H1 (cell line): Measurements from ENCODE around the gene NKAIN4. TPM values are rescaled to one million over a fixed set of nuclear protein-coding genes. Genes with fewer than 3 reads are reported as not detected.

ENCODE experiments used
- CTCF ChIA-PET: fragments of 300-600 bp; sonication (Branson Sonifier 250); formaldehyde crosslinking; loops from one replicate; lab custom pipeline; 2021; ENCODE audit not compliant: partially characterized antibody; lab: Charles Lee
- POLR2A ChIA-PET: fragments of 300-600 bp; sonication (Branson Sonifier 250); formaldehyde crosslinking; loops from one replicate; lab custom pipeline; 2021; ENCODE audit warnings: inconsistent platforms; ENCODE audit not compliant: partially characterized antibody; lab: Charles Lee
- DNase-seq, 2 experiments: peaks; one replicate each; pipeline versions ENCODE4 v3.0.0 to v3.0.0-alpha.2; 2010 to 2022; ENCODE audit warnings: low spot score in 2 of 2, low read depth in 1 of 2, mixed read lengths in 1 of 2
- FAIRE-seq: peaks from 2 replicates; lab custom pipeline; 2011; peaks lifted over from hg19 to GRCh38; lab: Jason Lieb, UNC
- H2AFZ ChIP-seq: 2 replicates; pipeline ENCODE4 v1.8.1; 2012; ENCODE audit warnings: low read length, inconsistent platforms
- H2AK5ac ChIP-seq: 2 replicates; pipeline ENCODE4 v1.6.1; 2013; ENCODE audit warnings: low read depth, low read length
- H2BK120ac ChIP-seq: replicated peaks from 2 replicates; pipeline ENCODE3; 2013; ENCODE audit warnings: low read depth, low read length, inconsistent platforms
- H2BK12ac ChIP-seq: 2 replicates; pipeline ENCODE4 v1.6.1; 2013; ENCODE audit warnings: low read depth, low read length
- H2BK15ac ChIP-seq: 2 replicates; pipeline ENCODE4 v1.6.1; 2013; ENCODE audit warnings: low read length
- H2BK20ac ChIP-seq: 2 replicates; pipeline ENCODE4 v1.6.1; 2013; ENCODE audit warnings: low read length
- H2BK5ac ChIP-seq: 2 replicates; pipeline ENCODE4 v1.6.1; 2013; ENCODE audit warnings: low read depth, low read length
- H3K14ac ChIP-seq: 2 replicates; pipeline ENCODE4 v1.6.1; 2013; ENCODE audit warnings: inconsistent platforms; ENCODE audit not compliant: insufficient read length
- H3K18ac ChIP-seq: 2 replicates; pipeline ENCODE4 v1.6.1; 2013; ENCODE audit warnings: low read length; ENCODE audit errors: extremely low read depth
- H3K23ac ChIP-seq: 2 replicates; pipeline ENCODE4 v1.6.1; 2013; ENCODE audit warnings: inconsistent platforms; ENCODE audit not compliant: insufficient read length
- H3K23me2 ChIP-seq: 2 replicates; pipeline ENCODE4 v1.6.1; 2013; ENCODE audit warnings: low read depth, low read length
- H3K27ac ChIP-seq: 2 replicates; pipeline ENCODE4 v1.6.1; 2011; ENCODE audit warnings: low read depth, low read length, inconsistent platforms
- H3K27me3 ChIP-seq, 4 experiments: replicated peaks in 1 of 4; 1 replicate in 1 of 4; 2 replicates in 3 of 4; pipeline versions ENCODE4 v1.6.1 to v1.8.1; 2011 to 2013; ENCODE audit warnings: low read length in 3 of 4, mild to moderate bottlenecking in 3 of 4, inconsistent platforms in 2 of 4, mixed read lengths in 2 of 4, moderate library complexity in 1 of 4; ENCODE audit not compliant: control insufficient read depth in 3 of 4, insufficient read depth in 3 of 4; ENCODE audit errors: extremely low read depth in 1 of 4
- H3K36me3 ChIP-seq, 4 experiments: 2 replicates each; pipeline versions ENCODE4 v1.6.1 to v1.8.1; 2011 to 2013; ENCODE audit warnings: mild to moderate bottlenecking in 4 of 4, low read length in 3 of 4, moderate library complexity in 2 of 4, control low read depth in 1 of 4, inconsistent platforms in 1 of 4; ENCODE audit not compliant: insufficient read depth in 4 of 4, control insufficient read depth in 2 of 4
- H3K4ac ChIP-seq: replicated peaks from 2 replicates; pipeline ENCODE3; 2013; ENCODE audit warnings: low read length, low read depth, mixed read lengths, inconsistent platforms; ENCODE audit not compliant: insufficient read length
- H3K4me1 ChIP-seq, 4 experiments: replicated peaks in 1 of 4; 1 replicate in 1 of 4; 2 replicates in 3 of 4; pipeline versions ENCODE4 v1.6.1 to v1.8.1; 2011 to 2013; ENCODE audit warnings: low read length in 3 of 4, inconsistent platforms in 2 of 4, mixed read lengths in 1 of 4; ENCODE audit not compliant: insufficient read depth in 4 of 4, control insufficient read depth in 3 of 4
- H3K4me2 ChIP-seq, 2 experiments: 2 replicates each; pipeline versions ENCODE4 v1.6.1 to v1.8.1; 2011 to 2013; ENCODE audit warnings: low read depth in 2 of 2, low read length in 2 of 2, control low read depth in 1 of 2, inconsistent platforms in 1 of 2, mild to moderate bottlenecking in 1 of 2; ENCODE audit not compliant: insufficient read depth in 1 of 2
- H3K4me3 ChIP-seq, 4 experiments: fragments of 200-600, 300-600 bp in 1 of 4; sonication (generic), shearing (Covaris generic), sonication (Bioruptor Twin) in 1 of 4; 2 replicates each; pipeline versions ENCODE4 v1.5.1 to v1.8.1; 2011 to 2016; ENCODE audit warnings: low read length in 4 of 4, low read depth in 3 of 4, control low read depth in 2 of 4, inconsistent platforms in 2 of 4, mild to moderate bottlenecking in 2 of 4, mixed read lengths in 1 of 4, moderate library complexity in 1 of 4; ENCODE audit not compliant: insufficient read depth in 2 of 4; ENCODE audit errors: extremely low read depth in 1 of 4
- H3K56ac ChIP-seq: replicated peaks from 2 replicates; pipeline ENCODE3; 2013; ENCODE audit warnings: low read depth, mild to moderate bottlenecking, mixed read lengths, low read length, inconsistent platforms; ENCODE audit not compliant: insufficient read length
- H3K79me1 ChIP-seq: 2 replicates; pipeline ENCODE4 v1.6.1; 2013; ENCODE audit warnings: low read depth, low read length, control low read depth
- H3K79me2 ChIP-seq, 2 experiments: 2 replicates each; pipeline versions ENCODE4 v1.6.1 to v1.8.1; 2012 to 2013; ENCODE audit warnings: low read length in 2 of 2, mild to moderate bottlenecking in 2 of 2, inconsistent platforms in 1 of 2; ENCODE audit not compliant: insufficient read depth in 2 of 2, control insufficient read depth in 1 of 2
- H3K9ac ChIP-seq, 4 experiments: replicated peaks in 1 of 4; 1 replicate in 1 of 4; 2 replicates in 3 of 4; pipeline versions ENCODE4 v1.6.1 to v1.8.1; 2011 to 2013; ENCODE audit warnings: low read depth in 3 of 4, low read length in 3 of 4, control low read depth in 2 of 4, mild to moderate bottlenecking in 2 of 4, moderate library complexity in 2 of 4, inconsistent platforms in 1 of 4; ENCODE audit errors: extremely low read depth in 1 of 4
- H3K9me3 ChIP-seq, 2 experiments: 2 replicates each; pipeline versions ENCODE4 v1.6.1 to v1.8.1; 2012 to 2013; ENCODE audit warnings: mild to moderate bottlenecking in 2 of 2, moderate library complexity in 2 of 2, control low read depth in 1 of 2, inconsistent platforms in 1 of 2, low read depth in 1 of 2, low read length in 1 of 2, mixed read lengths in 1 of 2; ENCODE audit not compliant: insufficient read depth in 2 of 2
- H4K20me1 ChIP-seq, 2 experiments: replicated peaks in 1 of 2; 2 replicates each; pipeline versions ENCODE3 to v1.8.1; 2011 to 2013; ENCODE audit warnings: inconsistent platforms in 2 of 2, low read length in 2 of 2, mild to moderate bottlenecking in 1 of 2; ENCODE audit not compliant: insufficient read depth in 2 of 2, control insufficient read depth in 1 of 2
- H4K5ac ChIP-seq: 2 replicates; pipeline ENCODE4 v1.6.1; 2013; ENCODE audit warnings: low read length, low read depth, mixed read lengths, inconsistent platforms; ENCODE audit not compliant: insufficient read length
- H4K8ac ChIP-seq: 2 replicates; pipeline ENCODE4 v1.8.0; 2013; ENCODE audit warnings: mild to moderate bottlenecking, moderate library complexity, low read length, inconsistent platforms; ENCODE audit not compliant: insufficient read depth; ENCODE audit errors: extremely low read depth
- H4K91ac ChIP-seq: replicated peaks from 2 replicates; pipeline ENCODE3; 2013; ENCODE audit warnings: low read length, mixed read lengths, inconsistent platforms; ENCODE audit not compliant: insufficient read length
- BACH1 ChIP-seq: IDR thresholded peaks from 2 replicates; pipeline ENCODE4 v1.6.1; 2012; ENCODE audit warnings: low read length, improper control_type of control experiment
- CTBP2 ChIP-seq: IDR thresholded peaks from 2 replicates; pipeline ENCODE4 v1.7.0; 2011; ENCODE audit warnings: borderline replicate concordance, mild to moderate bottlenecking, moderate library complexity, mixed read lengths, low read length; ENCODE audit not compliant: insufficient read depth, insufficient read length
- FOSL1 ChIP-seq: IDR thresholded peaks from 2 replicates; pipeline ENCODE4 v1.6.1; 2011; ENCODE audit warnings: mild to moderate bottlenecking, low read depth, low read length, moderate library complexity; ENCODE audit not compliant: insufficient read depth
- JUN ChIP-seq: IDR thresholded peaks from 2 replicates; pipeline ENCODE4 v1.6.1; 2011; ENCODE audit warnings: low read depth, mild to moderate bottlenecking, improper control_type of control experiment, low read length
- PHF8 ChIP-seq: fragments of 200-600 bp; sonication (generic); conservative IDR thresholded peaks from 2 replicates; pipeline ENCODE4 v1.7.1; 2012; ENCODE audit warnings: low read depth, mild to moderate bottlenecking, inconsistent platforms, low read length, moderate library complexity
- POU5F1 ChIP-seq: IDR thresholded peaks from 2 replicates; pipeline ENCODE4 v1.6.1; 2011; ENCODE audit warnings: low read depth, mild to moderate bottlenecking, low read length, moderate library complexity
- RFX5 ChIP-seq: IDR thresholded peaks from 2 replicates; pipeline ENCODE4 v1.6.1; 2011; ENCODE audit warnings: low read depth, low read length, improper control_type of control experiment, borderline replicate concordance
- SIRT6 ChIP-seq: IDR thresholded peaks from one replicate; pipeline ENCODE4 v1.7.1; 2012; ENCODE audit warnings: low read length, inconsistent platforms
- SP1 ChIP-seq: IDR thresholded peaks from 2 replicates; pipeline ENCODE4 v1.6.1; 2011; ENCODE audit warnings: low read depth, low read length
- SRF ChIP-seq: IDR thresholded peaks from 2 replicates; pipeline ENCODE4 v1.6.1; 2011; ENCODE audit warnings: mild to moderate bottlenecking, low read depth, low read length, moderate library complexity
- SUZ12 ChIP-seq: fragments of 200-600 bp; sonication (generic); IDR thresholded peaks from 2 replicates; pipeline ENCODE4 v1.6.1; 2012; ENCODE audit warnings: mild to moderate bottlenecking, inconsistent platforms, low read length, moderate library complexity, mixed read lengths
- TEAD4 ChIP-seq: IDR thresholded peaks from 2 replicates; pipeline ENCODE4 v1.6.1; 2012; ENCODE audit warnings: low read depth, low read length, inconsistent platforms, mixed read lengths
- WGBS, 2 experiments: shearing (Covaris generic) in 1 of 2; methylation state at CpG; one replicate each; pipeline versions ENCODE4 v1.1.6 to v1.1.7; 2013 to 2015; ENCODE audit warnings: low lambda C conversion rate in 2 of 2, mixed read lengths in 2 of 2, inconsistent platforms in 1 of 2, low coverage in 1 of 2, missing lambda C conversion rate in 1 of 2; ENCODE audit not compliant: insufficient replicate concordance in 2 of 2, insufficient coverage in 1 of 2, insufficient read length in 1 of 2; ENCODE audit errors: extremely low coverage in 1 of 2, missing lambda C conversion rate in 1 of 2; 5-methylcytosine and 5-hydroxymethylcytosine counted together
- polyA plus RNA-seq, 7 experiments: library from polyadenylated mRNA; depleted of rRNA in 3 of 7; stranded (reverse) in 5 of 7; unstranded in 2 of 7; fragments of >200 nt in 5 of 7; fragments of 200-250 nt in 2 of 7; gene quantifications; 1 replicate in 5 of 7; 2 replicates in 1 of 7; 4 replicates in 1 of 7; pipeline versions ENCODE4 v1.2.1 to v1.2.3, GENCODE V29; 2011 to 2013; ENCODE audit warnings: missing spikeins in 2 of 7, mixed read lengths in 2 of 7
- total RNA-seq: library from RNA; stranded (reverse); fragmentation: NEBNext Ultra II Directional; extraction: Animal tissue kit (Norgen Biotek cat#: 25700); gene quantifications from 2 replicates; pipeline ENCODE4 v1.2.1, GENCODE V29; 2021
- TF ChIP-seq, protein P1 (sequence below): IDR thresholded peaks from 2 replicates; pipeline ENCODE4 v1.6.1; 2011; ENCODE audit warnings: low read length, improper control_type of control experiment

Gene NKAIN4
- total and polyA plus RNA-seq, 2 of the 8 experiments (the other 6 are each of a cell fraction or from before 2014, with no cell fraction given) = 6.9 to 17.0 TPM

DNA sequence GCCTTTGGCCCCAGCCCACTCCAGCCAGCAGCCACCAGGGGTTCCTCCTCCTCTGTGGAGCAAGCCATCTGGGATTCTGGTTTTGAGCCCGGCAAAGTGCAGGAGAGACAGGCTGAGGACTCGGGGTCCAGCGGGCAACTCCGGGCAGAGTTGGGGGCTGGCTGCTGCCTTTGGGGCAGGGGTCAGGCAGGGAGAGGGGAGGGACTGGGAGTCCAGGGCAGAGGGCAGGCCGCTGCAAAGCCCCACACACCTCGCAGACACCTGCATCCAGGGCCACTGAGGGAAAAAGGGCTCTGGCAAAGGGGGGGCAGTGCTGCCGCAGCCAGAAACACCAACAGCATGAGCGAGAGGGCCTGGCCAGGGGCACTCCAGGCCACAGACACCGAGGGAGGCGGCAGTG, 9.8 kb downstream of the NKAIN4 start:
- H2BK12ac ChIP-seq = no peak overlapping the region
- no peaks in the 10 kb centered on the region for H4K20me1 ChIP-seq
- no peak overlapping the region for H3K4ac ChIP-seq
- no peak overlapping the region for H4K5ac ChIP-seq
- ChIA-PET CTCF (interaction anchor here (0.8 to 7.0 kb wide), 7 partner anchors 8 to 47 kb away, joined by 3 to 103 read pairs (median 5); no protein-coding TSS in a partner anchor), POLR2A (interaction anchor here (1.2 to 2.4 kb wide), 3 partner anchors 9 to 10 kb away, joined by 3 to 10 read pairs (median 4); partner anchors contain the start of genes BIRC7 and NKAIN4)
- no peak for FAIRE-seq
- no peak overlapping the region for H3K4me2 ChIP-seq
- no peaks in the 10 kb centered on the region for H3K9me3 ChIP-seq
- H2AFZ ChIP-seq = no peak overlapping the region
- no peak overlapping the region for H2BK20ac ChIP-seq
- H3K23me2 ChIP-seq = no peaks in the 10 kb centered on the region
- no peaks in the 10 kb centered on the region for H3K36me3 ChIP-seq
- no peak overlapping the region for H4K8ac ChIP-seq
- H3K9ac ChIP-seq = no peak overlapping the region
- no peaks in the 10 kb centered on the region for H3K79me1 ChIP-seq
- no peak overlapping the region for H2BK15ac ChIP-seq
- H3K27me3 ChIP-seq = no peaks in the 10 kb centered on the region; a peak in 2 of 7 replicates
- no peak overlapping the region for H3K4me3 ChIP-seq
- H3K27ac ChIP-seq = no peak overlapping the region
- DNase-seq = no peak
- H3K4me1 ChIP-seq = peaks cover 0 to 20% (median 12%) of the 10 kb centered on the region in 4 experiments; a peak in 4 of 7 replicates
- WGBS, 2 experiments = 96% methylated on average over 9 of the region's 10 CpGs; no CpG with 5 or more reads in 1 of the 2 experiments
- no peak overlapping the region for H2BK120ac ChIP-seq
- H2AK5ac ChIP-seq = no peak overlapping the region
- no peaks in the 10 kb centered on the region for H3K79me2 ChIP-seq
- no peak overlapping the region for H3K14ac ChIP-seq
- no peak overlapping the region for H3K23ac ChIP-seq
- H3K18ac ChIP-seq = no peak overlapping the region
- H2BK5ac ChIP-seq = no peak overlapping the region
- H3K56ac ChIP-seq = no peak overlapping the region
- no peak overlapping the region for H4K91ac ChIP-seq
- TF ChIP-seq SP1 = no peak
- no peak for TF ChIP-seq CTBP2
- TF ChIP-seq POU5F1 = no peak
- no peak for TF ChIP-seq JUN
- no peak for TF ChIP-seq SIRT6
- TF ChIP-seq SUZ12 = no peak
- no peak for TF ChIP-seq RFX5
- TF ChIP-seq TEAD4 = no peak
- no peak for TF ChIP-seq PHF8
- TF ChIP-seq BACH1 = no peak
- TF ChIP-seq, protein P1, sequence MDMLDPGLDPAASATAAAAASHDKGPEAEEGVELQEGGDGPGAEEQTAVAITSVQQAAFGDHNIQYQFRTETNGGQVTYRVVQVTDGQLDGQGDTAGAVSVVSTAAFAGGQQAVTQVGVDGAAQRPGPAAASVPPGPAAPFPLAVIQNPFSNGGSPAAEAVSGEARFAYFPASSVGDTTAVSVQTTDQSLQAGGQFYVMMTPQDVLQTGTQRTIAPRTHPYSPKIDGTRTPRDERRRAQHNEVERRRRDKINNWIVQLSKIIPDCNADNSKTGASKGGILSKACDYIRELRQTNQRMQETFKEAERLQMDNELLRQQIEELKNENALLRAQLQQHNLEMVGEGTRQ = no peak
- TF ChIP-seq FOSL1 = no peak
- no peak for TF ChIP-seq SRF
